Fibroblast of lung (primary cell): ENCODE results near the gene DYRK1A.

Experiments used
- CTCF ChIP-seq, 2 donors: IDR thresholded peaks in 1 of 2; conservative IDR thresholded peaks in 1 of 2; 1 replicate in 1 of 2; 2 replicates in 1 of 2; pipeline ENCODE4 v1.5.1; 2011 to 2012; ENCODE audit warnings: low read length in 2 of 2, control low read depth in 1 of 2, inconsistent platforms in 1 of 2, low read depth in 1 of 2, mild to moderate bottlenecking in 1 of 2
- EZH2 ChIP-seq: IDR thresholded peaks from 2 replicates; pipeline ENCODE4 v1.5.1; 2012; ENCODE audit warnings: low read length, control low read depth, mild to moderate bottlenecking; ENCODE audit errors: missing control alignments

- TF ChIP-seq CTCF (conservative IDR thresholded peaks at IDR 0.05 in 1 of 2, IDR thresholded peaks at IDR 0.05 in 1 of 2; ENCODE audit: low read depth in 1 of 2, low read length in 2 of 2), result no peak
- TF ChIP-seq EZH2, result no peak
Observed at GRCh38 chr21:37505963-37506362, 139.4 kb downstream of the DYRK1A start.
